ENCODE data around the gene CALHM5.

GRCh38 chr6:116491610-116492330 lies 19.7 kb upstream of the CALHM5 start:
- TF ChIP-seq EP300 (IDR thresholded peaks at IDR 0.05) (no peak), POLR2A (IDR thresholded peaks at IDR 0.05) (no peak), CTCF (IDR thresholded peaks at IDR 0.05) (no peak), POLR2AphosphoS5 (IDR thresholded peaks at IDR 0.05) (no peak)
